HT-29 (cell line): ENCODE results near the gene PARP2. TPM values are rescaled to one million over a fixed set of nuclear protein-coding genes. Genes with fewer than 3 reads are reported as not detected.
"Not testable (repeated sequence)": the region's sequence is repeated elsewhere in the genome, so short reads cannot be mapped to it uniquely, and the experiment has no call there.

ENCODE experiments used
- DNase-seq: peaks from one replicate; pipeline ENCODE4 v3.0.0-alpha.2; 2015; ENCODE audit warnings: low spot score
- total RNA-seq: library from RNA; depleted of rRNA; stranded (reverse); fragments of >200 nt; shearing (Covaris generic); gene quantifications from 2 replicates; pipeline ENCODE4 v1.2.3, GENCODE V29; 2014

PARP2 gene
- total RNA-seq, 1 experiment from 2014 or later = 13.7 TPM

DNA sequence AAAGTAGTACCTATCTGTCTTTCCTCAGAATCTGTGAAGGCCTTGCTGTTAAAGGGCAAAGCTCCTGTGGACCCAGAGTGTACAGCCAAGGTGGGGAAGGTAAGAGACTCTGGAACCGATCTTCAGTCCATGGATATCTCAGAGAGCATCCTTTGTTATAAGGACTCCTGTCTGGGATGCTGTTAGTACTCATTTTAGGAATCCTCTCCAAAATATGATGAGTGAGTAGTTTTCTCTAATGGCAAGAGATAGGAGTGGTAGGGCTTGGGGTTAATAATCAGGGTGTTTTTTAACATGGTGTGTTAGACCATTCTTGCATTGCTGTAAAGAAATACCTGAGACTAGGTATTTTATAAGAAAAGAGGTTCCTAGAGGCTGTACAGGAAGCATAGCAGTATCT is 1.9 kb downstream of the PARP2 start:
- DNase-seq = no peak

DNA sequence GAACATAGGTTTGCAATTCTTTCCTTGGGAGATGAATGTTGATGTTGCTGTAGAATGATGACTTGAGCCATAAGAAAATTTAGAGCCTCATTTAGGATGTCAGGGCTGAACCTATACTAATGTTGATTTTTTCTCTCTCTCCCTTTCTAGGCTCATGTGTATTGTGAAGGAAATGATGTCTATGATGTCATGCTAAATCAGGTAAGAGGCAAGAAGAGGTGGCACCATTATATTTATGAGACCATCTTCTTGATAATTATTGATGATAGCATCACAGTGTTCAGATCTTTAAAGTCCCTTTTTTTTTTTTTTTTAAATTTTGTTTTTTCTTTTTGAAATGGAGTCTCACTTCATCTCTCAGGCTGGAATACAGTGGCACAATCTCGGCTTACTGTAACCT is 3.3 kb downstream of the PARP2 start:
- no peak for DNase-seq

DNA sequence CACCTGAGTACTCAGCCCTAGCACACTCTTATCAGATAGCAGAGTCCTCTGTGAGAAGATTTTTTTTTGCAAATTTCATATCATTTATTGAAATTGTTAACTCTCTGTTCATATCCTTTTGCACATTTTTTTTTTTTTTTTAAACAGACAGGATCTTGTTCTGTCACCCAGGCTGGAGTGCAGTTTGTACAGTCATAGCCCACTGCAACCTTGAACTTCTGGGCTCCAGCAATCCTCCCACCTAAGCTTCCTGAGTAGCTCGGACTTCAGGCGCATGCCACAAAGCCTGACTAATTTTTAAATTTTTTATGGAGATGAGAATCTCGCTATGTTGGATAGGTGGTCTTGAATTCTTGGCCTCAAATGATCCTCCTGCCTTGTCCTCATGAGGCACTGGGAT is 4.3 kb downstream of the PARP2 start:
- DNase-seq = no peak

DNA sequence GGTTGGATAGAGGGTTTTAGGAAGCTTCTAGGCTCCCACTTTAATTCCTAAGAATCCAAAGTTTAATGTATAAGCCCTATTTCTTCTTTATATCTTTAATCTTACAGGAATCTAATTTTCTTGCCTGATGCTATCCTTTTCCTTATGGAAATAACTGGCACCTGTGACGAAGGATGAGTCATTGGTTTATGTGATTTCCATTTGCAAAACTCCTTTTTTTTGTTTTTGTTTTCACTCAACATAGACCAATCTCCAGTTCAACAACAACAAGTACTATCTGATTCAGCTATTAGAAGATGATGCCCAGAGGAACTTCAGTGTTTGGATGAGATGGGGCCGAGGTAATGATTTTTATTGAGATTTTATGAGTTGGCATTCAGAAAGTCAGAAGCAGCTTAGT is 6.8 kb downstream of the PARP2 start:
- DNase-seq = no peak

DNA sequence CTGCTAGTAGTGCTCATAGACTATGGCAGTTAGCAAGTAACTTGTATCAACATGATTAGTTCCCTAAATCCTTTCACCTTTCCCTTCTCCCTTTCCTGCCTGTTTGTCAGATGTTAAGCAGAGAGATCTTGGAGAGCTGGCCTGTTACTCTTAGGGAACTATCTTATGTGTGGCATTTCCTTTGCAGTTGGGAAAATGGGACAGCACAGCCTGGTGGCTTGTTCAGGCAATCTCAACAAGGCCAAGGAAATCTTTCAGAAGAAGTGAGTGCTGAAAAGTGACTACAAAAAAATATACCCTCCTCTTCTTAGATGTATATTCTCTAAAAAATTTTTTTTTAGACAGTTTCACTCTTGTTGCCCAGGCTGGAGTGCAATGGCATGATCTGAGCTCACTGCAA is 7.4 kb downstream of the PARP2 start:
- no peak for DNase-seq

DNA sequence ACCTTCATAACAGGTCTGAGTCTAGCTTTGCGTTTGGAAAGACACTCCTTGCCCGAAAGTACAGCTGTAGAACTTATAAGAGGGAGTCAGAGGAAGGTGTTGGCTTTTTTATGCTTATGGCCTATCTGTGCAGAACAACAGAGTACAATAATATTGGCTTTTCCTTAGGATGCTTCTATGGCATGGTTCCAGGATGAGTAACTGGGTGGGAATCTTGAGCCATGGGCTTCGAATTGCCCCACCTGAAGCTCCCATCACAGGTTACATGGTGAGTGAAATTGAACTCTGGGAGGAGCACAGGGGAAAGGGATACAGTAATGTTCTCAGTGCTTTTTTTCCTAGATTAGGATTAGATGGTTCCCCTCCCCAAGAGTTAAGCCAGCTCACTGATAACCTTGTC is 13.0 kb downstream of the PARP2 start:
- DNase-seq = no peak

DNA sequence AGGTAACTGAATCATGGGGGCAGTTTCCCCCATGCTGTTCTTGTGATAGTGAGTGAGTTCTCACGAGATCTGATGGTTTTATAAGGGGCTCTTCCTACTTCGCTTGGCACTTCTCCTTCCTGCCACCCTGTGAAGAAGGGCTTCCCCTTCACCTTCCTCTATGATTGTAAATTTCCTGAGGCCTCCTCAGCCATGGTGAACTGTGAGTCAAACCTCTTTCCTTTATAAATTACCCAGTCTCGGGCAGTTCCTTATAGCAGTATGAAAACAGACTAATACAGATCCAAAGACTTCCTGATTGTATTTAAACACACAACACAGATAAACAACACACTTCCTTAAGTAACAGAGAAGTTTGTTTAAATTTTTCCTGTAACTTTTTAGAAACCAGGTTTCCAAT is 15.0 kb downstream of the PARP2 start:
- not testable (repeated sequence) for DNase-seq

DNA sequence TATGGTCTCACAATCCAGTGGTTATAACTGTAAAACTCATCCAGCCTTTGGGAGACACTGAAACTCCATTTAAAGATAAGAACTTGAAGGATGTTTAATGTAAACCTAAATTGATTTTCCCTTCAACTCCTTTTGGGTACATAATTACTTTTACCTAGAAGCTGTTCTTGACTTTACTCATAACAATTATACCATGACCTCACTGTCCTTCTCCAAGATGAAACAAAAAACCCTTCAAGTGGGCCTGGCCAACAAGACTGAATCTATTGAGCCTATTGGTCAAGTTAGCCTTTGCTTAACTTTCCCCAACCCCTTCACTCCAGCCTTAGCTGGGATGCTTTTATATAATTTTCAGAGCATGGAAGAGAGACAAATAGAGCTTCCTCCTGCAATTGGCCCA is 22.5 kb downstream of the PARP2 start:
- DNase-seq = no peak

DNA sequence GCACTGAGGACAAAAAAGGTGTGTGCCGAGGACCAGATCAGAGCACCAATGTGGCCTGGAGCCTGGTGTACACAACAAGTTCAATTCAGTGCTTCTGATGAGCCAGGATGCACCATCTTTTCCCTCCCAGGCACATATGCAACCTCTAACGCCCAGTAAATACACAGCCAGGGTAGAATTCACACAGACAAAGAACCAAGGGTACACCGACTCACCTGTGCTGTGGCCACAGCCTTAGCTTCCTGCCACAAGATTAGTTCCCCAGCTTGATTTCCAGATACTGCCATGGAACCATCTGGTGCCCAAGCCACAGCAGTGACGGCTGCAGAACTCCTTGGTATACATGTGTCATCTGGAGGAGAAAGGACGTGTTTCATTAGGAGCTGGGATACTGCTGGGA is 29.4 kb downstream of the PARP2 start:
- DNase-seq = no peak

DNA sequence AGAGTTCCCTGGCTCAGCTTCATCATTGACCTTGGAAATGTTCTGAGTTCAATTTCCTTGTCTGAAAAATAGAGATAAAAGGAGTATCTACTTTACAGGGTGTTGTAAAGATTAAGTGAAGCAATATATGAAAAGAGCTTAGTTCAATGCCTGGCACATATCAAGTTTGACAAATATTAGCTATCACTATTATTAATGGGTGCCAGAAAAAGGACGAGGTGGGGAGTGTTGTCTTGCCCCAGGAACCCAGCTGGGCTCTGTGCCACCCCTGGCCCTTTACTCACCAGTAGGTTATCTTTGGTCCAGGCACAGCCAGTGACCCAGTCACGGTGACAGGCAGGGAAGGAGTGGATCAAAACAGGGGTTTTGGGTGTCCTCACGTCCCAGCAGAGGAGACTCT is 32.0 kb downstream of the PARP2 start:
- DNase-seq = no peak

DNA sequence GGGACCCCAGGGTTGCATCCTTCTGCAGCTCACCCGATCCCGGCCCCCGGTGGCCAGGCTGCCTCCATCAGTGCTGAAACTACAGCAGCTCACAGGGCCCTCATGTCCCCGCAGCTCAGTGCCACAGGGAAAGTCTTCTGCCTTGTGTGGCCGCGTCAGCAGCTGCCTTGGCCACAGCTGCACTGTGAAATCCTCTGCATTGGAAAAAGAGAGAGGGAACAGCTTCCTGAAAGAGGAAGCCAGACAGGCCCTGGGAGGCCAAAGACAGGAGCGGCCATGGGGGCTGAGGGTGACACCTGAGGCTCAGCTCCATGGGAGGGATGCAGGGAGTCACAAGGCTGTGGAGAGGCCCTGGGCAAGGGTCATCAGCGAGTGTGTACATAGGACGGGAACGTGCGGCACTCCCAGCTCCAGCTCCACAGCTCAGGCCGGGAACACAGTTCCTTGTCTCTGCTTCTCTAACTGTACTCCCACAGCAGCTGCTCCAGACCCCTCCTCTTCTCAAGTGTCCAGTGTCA is 32.7 kb downstream of the PARP2 start:
- DNase-seq = no peak

DNA sequence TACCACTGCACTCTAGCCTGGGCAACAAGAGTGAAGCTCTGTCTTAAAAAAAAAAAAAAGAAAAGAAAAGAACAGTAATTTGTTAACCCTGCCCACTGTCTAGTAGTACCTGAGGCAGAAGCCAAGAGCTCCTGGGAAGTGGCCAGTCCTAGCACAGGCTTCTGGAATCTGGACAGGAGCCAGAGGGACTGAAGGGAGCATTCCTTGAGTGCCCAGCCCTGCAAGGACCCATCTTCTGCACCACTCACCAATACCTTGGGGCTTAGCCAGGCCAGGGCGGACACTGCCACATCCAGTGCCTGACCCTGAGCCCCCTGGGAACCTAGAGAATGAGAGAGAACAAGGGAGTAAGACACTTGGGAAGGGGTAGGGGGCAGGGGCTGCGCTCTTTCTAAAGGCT is 33.7 kb downstream of the PARP2 start:
- DNase-seq = no peak

DNA sequence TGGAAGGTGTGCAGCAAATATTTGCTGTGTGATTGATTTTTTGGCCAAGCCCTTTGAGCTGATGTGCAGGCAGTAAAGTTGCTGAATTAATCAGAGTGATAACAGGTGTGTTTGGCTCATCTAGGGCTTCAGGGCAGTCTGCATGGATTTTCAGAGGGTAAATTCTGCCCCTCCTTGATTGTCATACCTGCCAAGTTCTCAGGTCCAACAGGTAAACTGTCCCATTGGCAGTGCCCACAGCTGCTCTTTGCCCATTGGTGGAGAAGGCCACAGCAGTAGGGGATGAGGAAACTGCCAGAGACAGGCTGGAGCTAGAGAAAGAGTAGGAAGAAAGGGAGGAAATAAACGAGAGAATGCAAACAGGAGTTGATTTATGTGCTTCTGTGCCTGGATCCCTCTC is 36.3 kb downstream of the PARP2 start:
- no peak for DNase-seq

DNA sequence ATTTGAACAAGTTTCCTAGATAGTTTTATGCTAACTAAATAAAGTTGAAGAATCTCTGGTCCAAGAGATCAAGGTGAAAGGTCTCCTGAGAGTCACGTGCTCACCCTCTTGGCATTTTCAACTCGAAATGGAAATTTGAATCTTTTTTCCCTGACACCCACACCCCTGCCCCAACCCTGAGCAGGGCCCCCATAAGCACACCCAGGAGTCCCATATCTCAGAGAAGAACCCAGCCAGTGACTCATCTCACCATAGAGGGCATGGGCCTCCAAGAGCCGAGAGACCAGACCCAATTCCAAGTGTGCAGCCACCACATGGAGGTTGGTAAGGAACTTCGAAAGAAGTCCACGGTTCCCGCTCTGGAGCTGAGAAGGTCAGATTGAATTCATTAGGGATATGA is 37.2 kb downstream of the PARP2 start:
- DNase-seq = no peak

DNA sequence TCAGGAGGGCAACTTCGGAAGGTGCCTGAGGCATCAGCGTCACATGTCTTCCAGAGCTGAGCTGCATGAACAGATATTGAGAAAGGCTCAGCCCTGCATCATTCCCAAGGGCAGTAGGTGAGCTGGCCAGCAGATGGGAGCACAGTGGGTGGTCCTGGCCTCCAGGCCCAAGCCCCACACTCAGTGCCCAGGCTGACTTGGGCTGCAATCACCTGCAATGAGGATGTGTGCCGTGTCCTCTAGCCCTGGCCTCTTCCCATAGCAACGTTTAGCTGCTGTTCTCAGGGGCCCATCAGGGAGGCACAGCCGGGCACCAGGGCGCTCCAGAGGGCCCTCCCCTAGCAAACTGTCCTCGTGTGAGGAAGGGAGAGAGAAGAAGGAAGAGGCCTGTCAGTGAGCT is 37.9 kb downstream of the PARP2 start:
- DNase-seq = no peak

DNA sequence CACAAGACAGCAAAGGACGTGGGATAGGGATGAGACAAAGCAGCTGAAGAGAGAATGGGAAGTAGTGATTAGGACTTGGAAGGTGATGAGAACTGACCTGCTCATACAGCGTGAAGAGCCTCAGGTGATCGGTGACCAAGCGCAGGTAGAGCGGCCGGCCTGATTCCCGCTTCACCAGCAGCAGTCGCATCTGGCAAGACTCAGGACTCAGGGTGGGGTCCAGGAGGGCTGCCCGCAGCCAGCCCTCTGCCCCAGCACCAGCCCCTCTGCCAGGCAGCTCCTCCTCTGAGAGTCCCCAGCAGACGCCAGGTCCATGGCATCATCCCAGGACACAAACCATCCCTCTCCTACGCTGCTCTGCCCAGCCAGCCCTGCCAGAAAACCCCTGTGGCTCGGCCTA is 39.1 kb downstream of the PARP2 start:
- no peak for DNase-seq

DNA sequence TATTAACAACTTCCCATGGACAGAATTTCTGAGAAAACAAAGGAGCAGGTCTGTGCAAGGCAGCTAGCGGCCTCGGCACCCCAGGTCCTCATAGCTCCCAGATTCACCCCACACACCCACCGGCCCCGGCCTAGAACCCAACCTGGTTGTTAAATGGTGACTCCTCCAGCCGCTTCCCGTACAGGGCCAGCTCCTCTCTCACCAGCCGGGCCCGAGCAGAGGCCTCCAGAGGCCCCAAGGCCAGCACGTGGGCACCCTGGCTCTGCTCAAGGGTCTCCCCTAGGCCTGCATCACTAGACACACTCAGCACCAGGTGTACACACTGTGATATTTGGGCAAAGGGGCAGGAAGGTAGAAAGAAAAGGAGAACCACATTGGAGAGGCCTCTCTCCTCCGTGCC is 39.6 kb downstream of the PARP2 start:
- no peak for DNase-seq

DNA sequence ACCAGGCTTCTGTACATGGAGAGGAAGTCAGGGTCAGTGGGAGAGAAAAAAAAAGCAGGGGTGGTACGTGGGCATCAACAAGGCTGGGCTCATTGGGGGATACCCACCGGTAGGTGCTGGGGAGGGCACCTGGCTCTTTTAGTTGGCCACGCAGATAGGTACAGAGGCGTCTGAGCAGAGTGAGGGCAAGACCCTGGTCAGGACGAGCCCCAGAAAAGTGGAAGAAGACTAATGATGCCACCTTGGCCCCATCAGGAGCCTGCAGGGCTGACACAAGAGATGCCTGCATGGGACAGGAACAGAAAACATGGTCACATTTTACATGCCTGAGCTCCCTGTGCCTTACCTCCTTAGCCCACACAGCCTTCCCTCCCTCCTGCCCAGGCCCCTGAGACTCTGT is 40.2 kb downstream of the PARP2 start:
- DNase-seq = no peak

DNA sequence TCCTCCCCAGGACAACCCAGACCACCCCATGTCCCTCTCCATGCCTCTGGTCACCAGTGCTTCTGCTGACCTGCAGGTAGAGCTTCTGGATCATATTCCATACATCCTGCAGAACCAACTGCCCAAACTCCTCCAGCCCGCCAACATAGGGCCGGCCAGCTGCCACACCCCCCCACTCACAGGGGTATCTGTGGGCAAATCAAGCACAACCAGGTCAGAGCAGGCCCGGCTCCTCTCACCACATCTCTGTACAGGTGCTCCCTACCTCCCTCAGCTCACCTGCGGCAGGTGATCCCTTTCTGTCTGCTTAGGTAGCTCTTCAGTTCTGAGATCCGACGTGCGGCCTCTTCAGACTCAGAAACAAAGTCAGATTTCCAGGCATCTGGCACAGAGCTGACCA is 40.9 kb downstream of the PARP2 start:
- no peak for DNase-seq

DNA sequence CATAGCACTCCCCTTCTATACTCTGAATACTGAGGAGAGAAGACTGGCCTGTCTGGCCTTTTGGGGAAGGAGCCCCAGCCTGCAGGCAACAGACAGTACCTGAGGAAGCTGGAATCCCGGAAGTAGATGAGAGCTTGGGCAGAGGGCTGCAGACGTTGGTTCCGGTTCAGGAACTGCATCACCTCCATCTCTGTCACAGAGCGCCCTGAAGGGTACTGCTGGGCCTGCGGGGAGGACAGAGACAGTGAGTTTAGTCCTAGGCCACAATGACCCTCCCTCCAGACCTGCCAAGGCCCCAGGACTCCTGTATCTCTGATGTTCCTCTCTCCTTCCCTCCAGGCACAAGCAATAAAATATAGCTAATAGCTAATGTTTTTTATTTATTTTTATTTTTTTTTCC is 41.5 kb downstream of the PARP2 start:
- no peak for DNase-seq

DNA sequence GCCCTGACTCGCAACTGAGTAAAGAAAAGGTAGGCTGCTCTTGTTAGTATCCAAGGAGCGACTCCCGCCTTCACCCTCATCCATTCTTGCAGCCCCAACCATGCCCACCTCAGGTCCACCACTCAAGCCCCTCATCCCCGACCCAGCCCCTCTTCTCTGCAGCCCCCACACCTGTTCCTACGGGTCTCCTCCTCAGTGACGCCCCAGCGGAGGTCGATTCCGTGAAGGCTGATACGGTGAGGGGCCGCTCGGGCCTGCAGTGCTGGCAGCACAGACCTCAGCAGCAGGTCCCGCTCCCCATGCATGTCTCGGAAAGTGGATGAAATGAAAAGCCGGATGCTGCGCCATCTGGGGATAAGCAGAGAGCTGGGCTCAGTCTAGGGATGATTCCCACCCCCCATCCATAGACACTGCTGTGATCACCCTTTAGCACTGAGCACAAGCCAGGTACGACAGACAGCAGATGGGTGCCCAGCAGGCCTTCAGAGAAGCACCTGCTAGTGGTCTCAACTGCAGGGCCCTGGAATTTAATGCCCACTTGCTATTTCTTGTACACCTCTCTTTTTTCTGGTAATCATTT is 42.9 kb downstream of the PARP2 start:
- DNase-seq = no peak

DNA sequence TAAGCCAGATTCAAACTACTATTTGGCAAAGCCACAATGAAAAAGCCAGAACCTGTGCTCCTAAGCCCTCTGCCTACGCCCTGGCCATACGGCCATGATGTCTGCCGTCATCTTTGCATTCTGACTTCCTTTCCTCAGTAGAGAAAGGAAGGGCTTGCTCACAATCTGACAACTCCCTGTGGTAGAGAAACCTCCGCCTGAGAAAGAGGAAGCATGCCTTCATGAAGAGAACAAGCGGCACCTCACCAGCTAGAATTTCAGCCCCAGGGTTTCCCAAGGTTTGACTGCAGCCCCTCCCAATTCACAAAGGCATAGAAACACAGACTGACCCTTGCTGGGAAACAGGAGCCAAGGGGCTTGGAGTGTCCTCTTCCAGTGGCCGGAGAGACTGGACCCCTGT is 44.1 kb downstream of the PARP2 start:
- no peak for DNase-seq

DNA sequence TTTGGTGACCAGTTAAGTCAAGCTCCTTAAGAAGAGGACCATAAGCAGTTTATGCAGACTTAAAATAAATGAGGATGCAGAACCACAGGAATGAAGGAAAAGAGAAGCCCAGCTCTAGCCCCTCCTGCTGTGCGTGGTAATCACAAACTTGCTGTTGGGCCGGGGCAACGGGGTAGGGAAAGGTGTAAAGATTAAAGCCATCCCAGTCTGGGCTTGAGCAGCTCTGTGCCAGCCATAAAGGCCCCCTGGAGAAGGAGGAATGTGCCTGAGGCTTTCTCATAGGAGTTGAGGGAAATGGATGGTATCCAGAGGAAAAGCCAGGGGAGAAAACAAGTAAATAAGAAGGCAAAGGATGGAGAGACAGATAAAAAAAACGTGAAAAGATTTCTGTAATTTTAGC is 44.7 kb downstream of the PARP2 start:
- no peak for DNase-seq

DNA sequence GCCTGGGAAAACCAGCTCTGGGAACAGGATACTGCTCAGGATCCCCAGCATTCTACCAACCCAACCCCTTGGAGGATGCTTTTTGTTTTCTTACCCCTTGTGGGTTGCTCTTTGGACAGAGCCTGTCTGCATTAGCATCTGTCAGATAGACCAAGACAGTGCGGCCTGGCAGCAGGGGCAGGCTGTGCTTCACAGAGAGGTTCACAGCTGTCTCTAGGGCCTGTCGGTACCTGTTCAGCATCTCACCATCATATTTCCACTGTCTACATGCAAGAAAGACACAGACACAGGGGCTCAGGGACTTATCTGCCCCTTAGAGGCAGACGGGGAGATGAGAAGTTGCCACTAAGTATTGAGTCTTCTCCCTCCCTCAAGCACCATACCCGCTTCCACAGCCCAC is 48.1 kb downstream of the PARP2 start:
- no peak for DNase-seq
